NOMO-1 treated with DMSO at 0.1 percent for 48 hours (cell line): ENCODE results near the gene KIF5A.
"Not testable (repeated sequence)": the region's sequence is repeated elsewhere in the genome, so short reads cannot be mapped to it uniquely, and the experiment has no call there.

ENCODE experiments used
- DNase-seq: peaks from one replicate; lab custom pipeline; 2025; ENCODE audit not compliant: unreplicated experiment; lab: John Stamatoyannopoulos, UW

Gene KIF5A

DNA sequence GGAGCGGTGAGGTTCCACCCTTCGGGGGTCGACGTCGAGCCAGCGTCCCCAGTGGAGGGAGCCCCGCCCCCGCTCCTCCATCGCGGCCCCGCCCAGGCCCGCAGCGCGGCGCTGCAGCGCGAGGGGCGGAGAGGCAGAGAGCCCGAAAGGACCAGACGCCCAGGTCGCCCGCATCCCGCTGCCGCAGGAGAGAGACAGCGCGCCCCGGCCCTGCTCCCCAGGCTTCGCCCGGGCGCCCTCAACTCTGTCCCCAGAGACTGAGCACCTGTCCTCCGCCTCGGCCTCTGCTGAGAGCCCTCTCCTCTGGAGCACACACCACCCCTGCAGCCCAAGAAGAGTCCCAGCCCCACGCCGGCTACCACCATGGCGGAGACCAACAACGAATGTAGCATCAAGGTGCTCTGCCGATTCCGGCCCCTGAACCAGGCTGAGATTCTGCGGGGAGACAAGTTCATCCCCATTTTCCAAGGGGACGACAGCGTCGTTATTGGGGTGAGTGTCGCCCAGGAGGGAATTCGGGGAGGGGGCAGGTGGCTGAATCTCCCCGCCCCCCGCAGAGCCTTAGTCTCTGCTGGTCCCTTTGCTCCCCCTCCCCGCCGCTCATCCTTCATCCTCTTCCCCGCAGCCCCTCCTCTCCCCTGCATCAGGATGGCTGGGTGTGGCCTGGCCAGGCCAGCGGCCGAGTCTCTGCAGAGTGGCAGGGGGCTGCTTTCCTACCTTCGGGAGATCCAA is at the start of gene KIF5A:
Gene KIF5A, plus strand, starts transcription at position 136 of the 732 bp plus-strand sequence. Its CDS starts 228 bp downstream, at position 364.
- no peak for DNase-seq

DNA sequence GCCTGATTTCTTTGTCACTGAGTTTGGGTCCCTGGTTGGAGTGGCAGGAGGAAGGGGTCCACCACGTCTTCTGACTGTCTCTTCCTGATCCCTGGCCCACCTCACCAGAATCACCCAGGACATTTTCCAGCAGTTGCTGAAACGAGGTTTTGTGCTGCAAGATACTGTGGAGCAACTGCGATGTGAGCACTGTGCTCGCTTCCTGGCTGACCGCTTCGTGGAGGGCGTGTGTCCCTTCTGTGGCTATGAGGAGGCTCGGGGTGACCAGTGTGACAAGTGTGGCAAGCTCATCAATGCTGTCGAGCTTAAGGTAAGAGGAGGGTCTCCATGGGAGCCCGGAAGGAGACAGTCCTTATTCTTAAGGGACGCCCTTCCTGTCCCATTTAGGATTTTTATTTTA is 49.6 kb upstream of the KIF5A start:
- DNase-seq, result no peak

DNA sequence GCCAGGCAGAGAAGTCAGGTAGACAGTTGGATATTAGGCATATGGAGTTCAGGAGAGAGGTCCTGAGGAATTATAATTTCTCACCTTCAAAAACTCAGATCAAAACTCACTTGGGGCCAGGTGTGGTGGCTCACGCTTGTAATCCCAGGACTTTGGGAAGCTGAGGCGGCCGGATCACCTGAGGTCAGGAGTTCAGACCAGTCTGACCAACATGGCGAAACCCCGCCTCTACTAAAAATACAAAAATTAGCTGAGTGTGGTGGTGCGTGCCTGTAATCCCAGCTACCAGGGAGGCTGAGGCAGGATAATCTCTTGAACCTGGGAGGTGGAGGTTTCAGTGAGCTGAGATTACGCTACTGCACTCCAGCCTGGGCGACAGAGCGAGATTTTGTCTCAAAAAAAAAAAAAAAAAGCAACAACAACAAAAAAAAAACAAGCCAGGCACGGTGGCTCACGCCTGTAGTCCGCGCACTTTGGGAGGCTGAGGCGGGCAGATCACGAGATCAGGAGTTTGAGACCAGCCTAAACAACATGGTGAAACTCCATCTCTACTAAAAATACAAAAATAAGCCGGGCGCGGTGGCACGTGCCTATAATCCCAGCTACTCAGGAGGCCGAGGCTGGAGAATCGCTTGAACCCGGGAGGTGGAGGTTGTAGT is 47.4 kb upstream of the KIF5A start:
- not testable (repeated sequence) for DNase-seq

DNA sequence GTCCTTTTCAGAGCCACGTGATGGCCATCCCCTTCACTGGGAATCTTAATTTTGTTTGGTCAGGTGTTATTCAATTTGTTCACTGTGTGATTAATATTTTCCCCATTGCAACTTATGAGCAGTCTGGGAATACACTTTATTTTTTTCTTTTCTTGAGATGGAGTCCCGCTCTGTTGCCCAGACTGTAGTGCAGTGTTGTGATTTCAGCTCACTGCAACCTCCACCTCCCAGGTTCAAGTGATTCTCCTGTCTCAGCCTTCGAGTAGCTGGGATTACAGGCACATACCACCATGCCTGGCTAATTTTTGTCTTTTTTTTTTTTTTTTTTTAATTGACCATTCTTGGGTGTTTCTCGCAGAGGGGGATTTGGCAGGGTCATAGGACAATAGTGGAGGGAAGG is 43.3 kb upstream of the KIF5A start:
- DNase-seq, result not testable (repeated sequence)

DNA sequence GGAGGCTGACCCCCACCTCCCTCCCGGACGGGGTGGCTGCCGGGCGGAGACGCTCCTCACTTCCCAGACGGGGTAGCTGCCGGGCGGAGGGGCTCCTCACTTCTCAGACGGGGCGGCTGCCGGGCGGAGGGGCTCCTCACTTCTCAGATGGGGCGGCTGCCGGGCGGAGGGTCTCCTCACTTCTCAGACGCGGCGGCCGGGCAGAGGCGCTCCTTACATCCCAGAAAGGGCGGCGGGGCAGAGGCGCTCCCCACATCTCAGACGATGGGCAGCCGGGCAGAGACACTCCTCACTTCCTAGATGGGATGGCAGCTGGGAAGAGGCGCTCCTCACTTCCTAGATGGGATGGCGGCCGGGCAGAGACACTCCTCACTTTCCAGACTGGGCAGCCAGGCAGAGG is 42.0 kb upstream of the KIF5A start:
- DNase-seq, result not testable (repeated sequence)

DNA sequence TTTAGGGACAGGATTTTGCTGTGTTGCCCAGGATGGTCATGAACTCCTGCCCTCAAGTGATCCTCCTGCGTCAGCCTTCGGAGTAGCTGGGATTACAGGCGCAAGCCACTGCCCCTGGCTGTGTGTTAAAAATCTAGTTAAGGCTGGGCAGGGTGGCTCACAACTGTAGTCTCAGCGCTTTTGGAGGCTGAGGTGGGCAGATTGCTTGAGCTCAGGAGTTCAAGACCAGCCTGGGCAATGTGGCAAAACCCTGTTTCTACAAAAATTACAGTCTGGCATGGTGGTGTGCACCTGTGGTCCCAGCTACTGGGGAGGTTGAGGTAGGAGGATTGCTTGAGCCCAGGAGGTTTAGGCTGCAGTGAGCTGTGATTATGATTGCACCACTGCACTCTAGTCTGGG is 38.7 kb upstream of the KIF5A start:
- no peak for DNase-seq

DNA sequence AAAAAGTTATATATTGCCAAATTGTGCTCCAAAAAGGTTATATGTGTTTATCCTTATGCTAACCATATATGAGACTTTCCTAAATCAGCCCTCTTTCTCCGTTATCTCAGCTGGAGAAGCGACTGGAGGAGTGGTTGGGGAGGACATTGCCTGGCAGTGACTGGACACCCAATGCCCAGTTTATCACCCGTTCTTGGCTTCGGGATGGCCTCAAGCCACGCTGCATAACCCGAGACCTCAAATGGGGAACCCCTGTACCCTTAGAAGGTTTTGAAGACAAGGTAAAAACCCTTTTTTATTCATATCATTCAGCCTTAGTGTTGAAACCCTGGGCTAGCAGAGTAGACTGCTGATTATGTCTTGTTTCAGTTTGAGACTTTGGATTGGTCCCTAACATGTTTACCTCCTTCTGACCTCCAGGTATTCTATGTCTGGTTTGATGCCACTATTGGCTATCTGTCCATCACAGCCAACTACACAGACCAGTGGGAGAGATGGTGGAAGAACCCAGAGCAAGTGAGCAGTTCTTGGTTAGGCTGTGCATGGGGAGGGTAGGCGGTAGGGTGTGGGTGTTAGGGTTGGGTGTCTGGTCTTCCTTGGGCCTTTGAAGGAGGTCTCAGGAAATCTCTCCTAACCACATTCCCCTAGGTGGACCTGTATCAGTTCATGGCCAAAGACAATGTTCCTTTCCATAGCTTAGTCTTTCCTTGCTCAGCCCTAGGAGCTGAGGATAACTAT is 38.1 kb upstream of the KIF5A start:
- DNase-seq, result no peak

DNA sequence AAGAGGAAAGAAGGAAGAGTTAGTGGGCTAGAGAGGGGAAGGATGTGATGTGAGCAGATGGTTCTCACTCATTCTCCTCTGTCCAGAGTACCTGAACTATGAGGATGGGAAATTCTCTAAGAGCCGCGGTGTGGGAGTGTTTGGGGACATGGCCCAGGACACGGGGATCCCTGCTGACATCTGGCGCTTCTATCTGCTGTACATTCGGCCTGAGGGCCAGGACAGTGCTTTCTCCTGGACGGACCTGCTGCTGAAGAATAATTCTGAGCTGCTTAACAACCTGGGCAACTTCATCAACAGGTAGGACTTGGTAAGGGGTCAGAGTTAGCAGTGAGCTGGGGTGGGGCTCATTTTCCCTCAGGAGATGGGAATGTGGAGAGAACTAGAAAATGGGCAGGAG is 37.2 kb upstream of the KIF5A start:
- DNase-seq, result no peak

DNA sequence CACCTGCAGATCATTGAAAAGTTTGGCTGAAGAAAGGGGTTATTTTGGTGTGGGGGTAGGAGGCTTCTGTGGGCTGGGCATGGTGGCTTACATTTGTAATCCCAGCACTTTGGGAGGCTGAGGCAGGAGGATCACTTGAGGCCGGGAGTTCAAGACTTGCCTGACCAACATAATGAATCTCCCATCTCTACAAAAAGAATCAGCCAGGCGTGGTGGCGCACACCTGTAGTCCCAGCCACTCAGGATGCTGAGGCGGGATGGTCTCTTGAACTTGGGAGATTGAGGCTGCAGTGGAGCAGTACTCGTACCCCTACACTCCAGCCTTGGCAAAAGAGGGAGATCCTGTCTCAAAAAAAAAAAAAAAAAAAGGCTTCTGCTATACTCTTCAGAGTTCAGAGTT is 36.6 kb upstream of the KIF5A start:
- no peak for DNase-seq

DNA sequence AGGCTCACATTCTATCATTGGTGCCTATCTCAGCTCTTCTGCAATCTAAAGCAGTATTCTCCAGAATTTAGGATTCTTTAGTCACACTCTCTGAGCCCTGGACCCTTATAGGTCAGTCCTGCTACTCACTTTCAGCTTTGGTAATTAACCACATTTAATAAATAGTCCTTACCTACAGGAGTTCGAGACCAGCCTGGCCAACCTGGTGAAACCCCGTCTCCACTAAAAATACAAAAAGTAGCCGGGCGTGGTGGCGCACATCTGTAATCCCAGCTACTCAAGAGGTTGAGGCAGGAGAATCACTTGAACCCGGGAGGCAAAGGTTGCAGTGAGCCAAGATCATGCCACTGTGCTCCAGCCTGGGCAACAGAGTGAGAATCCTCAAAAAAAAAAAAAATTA is 36.2 kb upstream of the KIF5A start:
- DNase-seq, result not testable (repeated sequence)

DNA sequence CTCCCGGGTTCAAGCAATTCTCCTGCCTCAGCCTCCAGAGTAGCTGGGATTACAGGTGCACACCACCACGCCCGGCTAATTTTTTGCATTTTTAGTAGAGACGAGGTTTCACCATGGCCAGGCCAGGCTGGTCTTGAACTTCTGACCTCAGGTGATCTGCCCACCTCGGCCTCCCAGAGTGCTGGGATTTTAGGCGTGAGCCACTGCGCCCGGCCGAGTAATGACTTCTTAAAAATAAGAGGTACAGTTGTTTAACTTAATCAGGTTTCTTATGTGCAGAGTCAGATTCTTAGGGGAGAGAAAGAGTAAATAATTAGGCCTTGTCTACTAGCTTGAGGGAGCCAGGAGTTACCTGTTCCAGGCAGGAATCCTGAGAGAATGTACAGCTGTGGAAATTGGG is 35.6 kb upstream of the KIF5A start:
- DNase-seq, result not testable (repeated sequence)

DNA sequence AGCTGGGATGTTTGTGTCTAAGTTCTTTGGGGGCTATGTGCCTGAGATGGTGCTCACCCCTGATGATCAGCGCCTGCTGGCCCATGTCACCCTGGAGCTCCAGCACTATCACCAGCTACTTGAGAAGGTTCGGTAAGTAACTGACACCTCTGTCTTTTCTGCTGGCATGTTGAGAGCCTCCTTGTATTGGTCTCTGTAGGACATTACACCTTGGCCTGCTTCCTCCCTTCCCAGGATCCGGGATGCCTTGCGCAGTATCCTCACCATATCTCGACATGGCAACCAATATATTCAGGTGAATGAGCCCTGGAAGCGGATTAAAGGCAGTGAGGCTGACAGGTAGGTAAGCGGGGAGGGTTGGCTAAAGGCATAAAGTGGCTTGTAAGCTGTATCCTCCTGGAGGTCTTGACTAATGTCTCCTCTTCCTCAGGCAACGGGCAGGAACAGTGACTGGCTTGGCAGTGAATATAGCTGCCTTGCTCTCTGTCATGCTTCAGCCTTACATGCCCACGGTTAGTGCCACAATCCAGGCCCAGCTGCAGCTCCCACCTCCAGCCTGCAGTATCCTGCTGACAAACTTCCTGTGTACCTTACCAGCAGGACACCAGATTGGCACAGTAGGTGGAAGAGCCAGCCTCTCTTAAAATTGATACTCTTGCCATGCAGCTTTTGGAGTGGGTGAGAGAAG is 35.0 kb upstream of the KIF5A start:
- no peak for DNase-seq

DNA sequence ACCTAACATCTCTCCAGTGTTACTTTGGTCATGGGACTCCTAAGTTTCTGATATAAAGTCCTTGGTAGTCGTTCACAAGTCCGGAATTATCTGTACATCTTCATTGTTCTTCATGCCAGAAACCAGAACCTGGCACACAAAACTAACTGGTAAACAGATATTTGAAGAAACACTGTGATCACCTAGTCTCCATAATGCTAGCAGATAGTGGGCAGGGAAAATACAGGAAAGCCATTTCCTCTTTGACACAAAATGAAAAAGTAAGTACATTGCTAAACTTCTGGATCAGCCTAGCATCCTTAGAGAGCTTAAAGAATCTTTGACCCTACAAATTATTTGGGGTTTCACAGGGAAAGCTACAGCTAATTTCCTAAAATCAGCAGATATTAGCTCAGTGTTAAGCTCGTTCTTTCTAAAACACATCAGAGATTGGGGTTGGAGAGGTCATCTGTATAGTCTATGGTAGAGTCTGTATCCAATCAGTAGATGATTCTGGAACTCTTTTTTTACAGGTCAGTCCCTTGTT is 34.4 kb upstream of the KIF5A start:
- DNase-seq, result no peak

DNA sequence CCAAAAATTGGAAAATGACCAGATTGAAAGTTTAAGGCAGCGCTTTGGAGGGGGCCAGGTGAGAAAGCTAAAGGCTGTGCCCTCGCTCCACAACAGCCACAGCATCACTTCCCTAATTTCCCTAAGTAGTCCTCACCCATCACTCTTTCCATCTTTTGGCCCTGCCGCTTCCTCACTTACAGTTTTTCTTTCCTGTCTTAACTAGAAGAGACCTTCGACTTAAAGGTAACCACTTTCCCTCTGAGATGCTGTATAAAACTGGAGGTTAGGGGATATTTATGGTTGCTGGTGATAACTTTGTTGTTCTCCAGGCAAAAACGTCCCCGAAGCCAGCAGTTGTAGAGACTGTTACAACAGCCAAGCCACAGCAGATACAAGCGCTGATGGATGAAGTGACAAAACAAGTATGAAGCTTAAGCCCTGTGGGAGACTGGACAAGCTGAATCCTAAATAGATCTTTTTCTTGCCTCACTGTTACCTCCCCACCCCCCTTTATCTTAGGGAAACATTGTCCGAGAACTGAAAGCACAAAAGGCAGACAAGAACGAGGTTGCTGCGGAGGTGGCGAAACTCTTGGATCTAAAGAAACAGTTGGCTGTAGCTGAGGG is 33.8 kb upstream of the KIF5A start:
- no peak for DNase-seq

DNA sequence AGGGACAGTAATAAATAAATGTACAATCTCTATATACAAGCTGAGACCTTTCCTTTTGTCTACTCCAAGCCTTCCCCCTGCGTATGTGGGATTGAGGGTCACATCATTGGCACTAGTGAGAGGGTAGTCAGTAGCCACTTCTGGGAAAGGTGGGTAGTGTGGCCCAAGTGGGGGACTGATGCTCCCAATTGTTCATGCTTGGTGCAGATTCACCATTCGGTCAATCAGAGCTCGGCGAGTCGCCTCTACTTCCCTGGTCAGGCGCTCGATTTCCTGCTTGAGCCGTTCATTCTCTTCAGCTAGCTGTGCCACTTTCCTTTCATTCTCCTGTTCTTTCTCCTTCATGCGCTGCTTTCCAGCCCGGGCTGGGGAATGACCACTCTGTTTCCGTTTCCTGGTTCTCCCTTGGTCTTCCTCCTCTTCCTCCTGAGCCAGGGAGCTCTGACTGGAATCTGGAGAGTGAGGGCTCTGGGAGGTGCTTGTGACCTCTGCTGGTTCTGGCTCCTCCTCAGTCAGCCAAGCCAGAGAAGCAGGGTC is 33.2 kb upstream of the KIF5A start:
- no peak for DNase-seq

DNA sequence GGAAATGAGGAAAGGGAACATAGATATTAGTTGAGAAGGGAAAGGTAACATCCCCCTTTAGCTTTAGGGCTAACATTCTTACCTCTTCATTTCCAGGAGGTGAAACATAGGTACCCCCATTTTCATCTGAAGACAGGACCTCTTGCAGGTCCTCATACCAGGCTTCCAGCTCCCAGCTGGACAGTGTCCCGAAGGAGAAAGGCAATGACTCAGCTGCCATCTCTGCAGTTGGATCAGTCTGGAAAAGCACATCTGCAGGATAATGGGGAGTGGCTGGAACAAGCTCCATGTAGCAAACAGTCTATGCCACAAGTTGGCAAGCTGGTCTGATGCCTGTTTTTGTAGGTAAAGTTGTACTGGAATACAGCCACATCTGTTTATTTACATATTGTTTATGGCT is 32.7 kb upstream of the KIF5A start:
- no peak for DNase-seq

DNA sequence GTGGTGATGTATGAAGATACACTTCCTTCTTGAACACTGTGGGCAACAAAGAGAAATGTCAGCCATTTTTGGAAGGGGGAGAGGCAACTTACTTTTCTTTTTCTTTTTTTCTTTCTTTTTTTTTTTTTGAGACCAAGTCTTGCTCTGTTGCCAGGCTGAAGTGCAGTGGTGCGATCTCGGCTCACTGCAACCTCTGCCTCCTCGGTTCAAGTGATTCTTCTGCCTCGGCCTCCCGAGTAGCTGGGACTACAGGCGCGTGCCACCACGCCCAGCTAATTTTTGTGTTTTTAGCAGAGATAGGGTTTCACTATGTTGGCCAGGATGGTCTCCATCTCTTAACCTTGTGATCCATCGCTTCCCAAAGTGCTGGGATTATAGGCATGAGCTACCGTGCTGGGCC is 32.1 kb upstream of the KIF5A start:
- not testable (repeated sequence) for DNase-seq

DNA sequence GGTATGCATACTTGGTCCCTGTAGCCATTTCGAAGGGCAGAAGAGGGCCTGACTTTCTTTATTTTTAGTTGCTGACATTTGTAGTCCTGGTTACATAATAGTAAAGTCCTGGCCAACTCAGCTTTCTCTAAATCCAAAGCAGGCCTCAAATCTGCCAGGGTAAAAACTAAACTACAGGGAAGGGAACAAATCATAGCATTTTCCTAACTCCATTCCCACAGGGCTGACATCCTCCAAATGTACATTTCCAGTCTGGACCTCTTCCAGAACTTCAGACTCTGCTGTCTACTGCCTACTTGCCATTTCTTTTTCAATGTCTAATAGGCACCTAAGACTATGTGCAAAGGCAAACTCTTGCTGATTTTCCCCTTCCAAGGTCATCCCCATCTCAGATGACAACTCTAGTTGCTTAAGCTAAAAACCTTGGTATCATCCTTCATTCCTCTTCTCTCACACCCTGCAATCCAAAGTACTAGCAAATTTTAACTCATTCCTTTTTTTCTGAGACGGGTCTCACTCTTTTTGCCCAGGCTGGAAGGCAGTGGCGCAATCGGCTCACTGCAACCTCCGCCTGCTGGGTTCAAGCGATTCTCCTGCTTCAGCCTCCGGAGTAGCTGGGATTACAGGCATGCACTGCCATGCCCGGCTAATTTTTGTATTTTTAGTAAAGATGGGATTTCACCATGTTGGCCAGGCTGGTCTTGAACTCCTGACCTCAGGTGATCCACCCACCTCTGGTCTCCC is 31.5 kb upstream of the KIF5A start:
- no peak for DNase-seq

DNA sequence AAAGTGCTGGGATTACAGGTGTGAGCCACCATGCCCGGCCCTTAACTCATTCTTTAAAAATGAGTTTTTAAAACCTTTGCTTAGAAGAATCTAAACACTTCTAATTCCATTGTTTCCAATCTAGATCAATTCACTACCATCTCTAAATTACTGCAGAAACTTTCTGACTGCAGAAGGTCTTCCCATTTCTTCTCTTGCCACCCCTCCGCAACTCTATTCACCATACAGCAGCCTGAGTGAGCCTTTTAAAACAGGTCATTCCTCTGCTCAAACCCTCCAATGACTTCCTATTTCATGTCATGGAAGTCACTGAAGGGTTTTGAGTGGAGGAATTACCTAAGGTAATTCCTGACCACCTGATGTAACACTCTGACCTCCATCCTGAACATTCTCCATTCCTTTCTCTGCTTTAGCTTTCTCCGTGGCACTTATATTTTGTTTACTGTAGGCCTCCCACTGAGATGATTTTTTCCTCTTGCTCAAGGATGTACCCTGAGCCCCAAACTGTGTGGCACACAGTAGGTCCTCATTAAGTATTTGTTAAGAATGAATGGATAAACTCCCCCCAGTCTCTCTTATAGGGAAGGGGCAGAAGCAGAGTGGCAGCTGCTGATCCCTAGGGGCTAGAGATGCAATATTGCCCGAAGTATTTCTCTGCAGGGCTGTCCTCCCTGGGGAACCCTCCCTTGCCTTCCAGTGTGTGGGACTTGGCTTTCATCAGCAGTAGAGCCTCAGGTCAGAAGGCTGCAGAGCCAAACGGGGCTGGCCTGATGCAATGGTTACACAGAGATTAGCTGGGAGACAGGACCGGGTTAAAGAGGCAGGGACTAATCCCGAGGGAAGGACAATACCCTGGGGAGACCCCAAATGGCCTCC is 30.7 kb upstream of the KIF5A start:
- no peak for DNase-seq
